Activated T-helper 1 cell treated with anti-CD3 and anti-CD28 coated beads, Interleukin-12 subunit alpha, Interleukin-12 subunit beta, Interleukin-2, Interleukin-4 antibody, amounts not matched to agents 30 ng/mL and 10 ng/mL and 1 ng/mL, durations not matched to agents 14 hours and 24 hours and 36 hours (primary cell): ENCODE measurements around the gene SMCO1. TPM values are rescaled to one million over a fixed set of nuclear protein-coding genes. Genes with fewer than 3 reads are reported as not detected.
"Not testable (repeated sequence)": the region's sequence is repeated elsewhere in the genome, so short reads cannot be mapped to it uniquely, and the experiment has no call there.

ENCODE experiments used
- DNase-seq: peaks from one replicate; pipeline ENCODE4 v3.0.0; 2021; ENCODE audit warnings: low spot score
- H3K27ac Mint-ChIP-seq: one replicate; pipeline ENCODE4 v1.8.0; 2021; ENCODE audit warnings: mild to moderate bottlenecking, mixed read lengths
- H3K27me3 Mint-ChIP-seq: one replicate; pipeline ENCODE4 v1.8.0; 2022; ENCODE audit warnings: mild to moderate bottlenecking, moderate library complexity, mixed read lengths; ENCODE audit not compliant: insufficient read depth
- H3K36me3 Mint-ChIP-seq: one replicate; pipeline ENCODE4 v1.8.0; 2021; ENCODE audit warnings: low read depth, mixed read lengths
- H3K4me1 Mint-ChIP-seq: one replicate; pipeline ENCODE4 v1.8.0; 2021; ENCODE audit warnings: low read depth, mixed read lengths
- H3K4me3 Mint-ChIP-seq: one replicate; pipeline ENCODE4 v1.8.0; 2021; ENCODE audit warnings: mild to moderate bottlenecking, moderate library complexity, mixed read lengths
- H3K9me3 Mint-ChIP-seq: one replicate; pipeline ENCODE4 v1.8.0; 2021; ENCODE audit warnings: mixed read lengths
- intact Hi-C: fragments of 100-400 bp; cut with micrococcal nuclease; formaldehyde crosslinking; loops from one replicate; pipeline ENCODE4 v1.15.1; 2024
- total RNA-seq: library from RNA; stranded (reverse); gene quantifications from 2 replicates; pipeline ENCODE4 v1.2.3, GENCODE V29; 2022

The SMCO1 gene
- total RNA-seq, 1 donor from 2014 or later: not detected

DNA sequence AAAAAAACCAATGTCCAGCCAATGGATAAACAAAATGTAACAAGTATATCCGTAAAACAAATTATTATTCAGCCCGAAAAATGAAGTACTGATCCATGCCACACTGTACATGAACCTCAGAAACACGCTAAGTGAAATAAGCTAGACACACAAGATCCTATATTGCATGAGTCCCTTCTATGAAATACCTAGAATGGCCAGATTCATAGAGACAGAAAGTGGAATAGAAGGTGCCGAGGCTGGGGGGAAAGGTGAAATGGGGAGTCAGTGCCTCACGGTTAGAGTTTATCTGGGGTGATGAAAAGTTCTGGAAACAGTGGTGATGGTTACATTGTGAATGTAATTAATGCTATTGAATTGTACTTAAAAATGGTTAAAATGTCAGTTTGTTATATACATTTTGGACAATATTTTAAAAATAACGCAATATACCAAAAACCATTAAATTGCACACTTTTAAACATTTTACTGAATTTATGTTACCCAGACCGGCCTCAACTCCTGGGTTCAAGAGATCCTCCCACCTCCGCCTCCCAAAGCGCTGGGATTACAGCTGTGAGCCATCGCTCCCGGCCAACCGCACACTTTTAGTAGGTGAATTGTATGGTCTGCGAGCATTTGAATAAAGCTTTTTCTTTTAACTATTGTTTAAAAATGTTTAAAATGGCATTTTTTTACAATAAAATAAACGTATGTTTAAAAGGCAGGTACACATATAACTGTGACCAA is 13.7 kb downstream of the SMCO1 start:
- peaks cover 28% of the 10 kb centered on the region for H3K36me3 Mint-ChIP-seq
- H3K27me3 Mint-ChIP-seq: peaks cover 8% of the 10 kb centered on the region
- DNase-seq: no peak
- intact Hi-C loops: loop anchor here (1.0 to 5.0 kb wide), 9 partner anchors 27 to 594 kb away; partner anchors contain the start of genes DYNLT2B, NCBP2, TFRC and TNK2
- peak overlapping the region; percentile 100 for H3K4me3 Mint-ChIP-seq
- H3K9me3 Mint-ChIP-seq: peaks cover 7% of the 10 kb centered on the region
- peak overlapping the region; percentile 100 for H3K27ac Mint-ChIP-seq
- H3K4me1 Mint-ChIP-seq: peaks cover 38% of the 10 kb centered on the region

DNA sequence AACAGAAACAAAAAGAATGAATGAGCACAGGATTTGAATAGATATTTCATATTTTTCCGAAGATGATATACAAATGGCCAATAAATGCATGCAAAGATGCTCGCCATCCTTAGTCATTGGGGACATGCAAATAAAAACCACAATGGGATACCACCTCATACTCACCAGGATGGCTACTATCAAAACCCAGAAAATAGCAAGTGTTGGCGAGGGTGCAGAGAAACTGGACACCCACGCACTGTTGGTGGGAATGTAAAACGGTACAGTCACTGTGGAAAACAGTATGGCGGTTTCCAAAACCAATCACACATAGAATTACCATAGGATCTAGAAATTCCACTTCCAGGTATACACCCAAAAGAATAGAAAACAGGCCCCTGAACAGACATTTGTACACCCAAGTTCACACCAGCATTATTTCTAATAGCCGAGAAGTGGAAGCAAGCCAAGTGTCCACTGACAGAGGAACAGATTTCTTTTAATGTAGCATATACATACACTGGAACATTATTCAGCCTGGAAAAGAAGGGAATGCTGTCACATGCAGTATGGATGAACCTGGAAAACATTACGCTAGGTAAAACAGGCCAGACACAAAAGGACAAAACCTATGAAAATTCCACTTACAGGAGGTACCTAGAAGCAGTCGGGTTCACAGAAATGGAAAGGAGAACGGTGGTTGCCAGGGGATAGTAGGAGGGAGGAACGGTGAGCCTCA is 15.2 kb downstream of the SMCO1 start:
- H3K27ac Mint-ChIP-seq: peak overlapping the region; percentile 75
- H3K4me1 Mint-ChIP-seq: peaks cover 43% of the 10 kb centered on the region
- H3K27me3 Mint-ChIP-seq: peaks cover 6% of the 10 kb centered on the region
- no peak for DNase-seq
- peak overlapping the region; percentile 100 for H3K4me3 Mint-ChIP-seq
- H3K36me3 Mint-ChIP-seq: peaks cover 38% of the 10 kb centered on the region
- intact Hi-C loops: loop anchor here (5.0 kb wide), 3 partner anchors 132 to 593 kb away; partner anchors contain the start of genes NCBP2 and TNK2
- H3K9me3 Mint-ChIP-seq: no peaks in the 10 kb centered on the region

DNA sequence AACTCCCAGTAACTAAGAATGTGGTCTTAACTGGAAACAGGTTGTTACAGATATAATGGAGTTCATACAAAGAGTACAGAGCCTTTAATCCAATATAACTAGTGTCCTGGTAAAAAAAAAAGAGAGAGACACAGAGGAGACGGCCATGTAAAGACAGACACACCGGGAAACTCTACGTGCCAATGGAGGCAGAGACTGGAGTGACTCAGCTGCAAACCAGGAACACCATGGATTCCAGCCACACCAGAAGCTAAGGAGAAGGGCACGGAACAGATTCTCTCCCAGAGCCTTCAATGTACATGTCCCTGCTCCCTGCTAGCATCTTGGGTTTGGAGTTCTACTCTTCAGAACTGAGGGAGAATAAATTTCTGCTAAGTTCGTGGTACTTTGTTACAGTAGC is 16.1 kb downstream of the SMCO1 start:
- Mint-ChIP-seq H3K4me1 (peaks cover 38% of the 10 kb centered on the region), H3K27ac (peak overlapping the region; percentile 75), H3K36me3 (peaks cover 40% of the 10 kb centered on the region), H3K27me3 (peaks cover 6% of the 10 kb centered on the region), H3K9me3 (no peaks in the 10 kb centered on the region), H3K4me3 (peak overlapping the region; percentile 100)
- intact Hi-C loops: no loop called here
- DNase-seq: no peak

DNA sequence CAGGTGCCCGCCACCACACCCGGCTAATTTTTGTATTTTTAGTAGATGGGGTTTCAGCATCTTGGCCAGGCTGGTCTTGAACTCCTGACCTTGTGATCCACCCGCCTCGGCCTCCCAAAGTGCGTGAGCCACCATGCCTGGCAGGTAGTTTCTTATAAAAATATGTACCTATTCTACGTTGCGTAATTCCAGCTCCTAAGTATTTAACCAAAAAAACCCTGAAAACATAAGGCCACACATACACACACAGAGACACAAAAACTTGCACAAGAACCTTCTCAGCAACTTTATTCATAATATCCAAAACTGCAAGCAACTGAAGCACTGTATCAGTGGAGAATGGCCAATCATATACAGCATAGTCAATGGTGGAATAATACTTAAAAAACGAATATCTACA is 16.8 kb downstream of the SMCO1 start:
- Mint-ChIP-seq H3K9me3 (no peaks in the 10 kb centered on the region), H3K27me3 (peaks cover 3% of the 10 kb centered on the region), H3K27ac (no peak overlapping the region), H3K36me3 (peaks cover 40% of the 10 kb centered on the region), H3K4me1 (peaks cover 34% of the 10 kb centered on the region), H3K4me3 (no peak overlapping the region)
- no peak for DNase-seq
- intact Hi-C loops: no loop called here

DNA sequence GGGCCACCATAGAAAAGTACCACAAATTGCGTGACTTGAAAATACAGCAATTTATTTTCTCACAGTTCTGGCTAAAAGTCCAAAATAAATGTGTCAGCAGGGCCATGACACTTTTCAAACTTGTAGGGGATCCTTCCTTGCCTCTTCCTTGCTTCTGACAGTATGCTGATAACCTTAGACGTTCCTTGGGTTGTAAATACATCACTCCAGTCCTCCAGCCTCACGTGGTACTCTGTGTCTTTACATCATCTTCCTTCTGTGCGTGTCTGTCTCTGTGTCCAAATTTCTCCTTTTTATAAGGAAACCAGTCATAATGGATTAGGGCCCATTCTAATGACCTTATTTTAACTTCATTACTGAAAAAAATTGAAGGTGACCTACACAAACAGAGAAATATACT is 19.0 kb downstream of the SMCO1 start:
- intact Hi-C loops: no loop called here
- H3K27me3 Mint-ChIP-seq: no peaks in the 10 kb centered on the region
- H3K4me3 Mint-ChIP-seq: no peak overlapping the region
- DNase-seq: no peak
- H3K27ac Mint-ChIP-seq: no peak overlapping the region
- H3K4me1 Mint-ChIP-seq: peaks cover 34% of the 10 kb centered on the region
- peaks cover 38% of the 10 kb centered on the region for H3K36me3 Mint-ChIP-seq
- no peaks in the 10 kb centered on the region for H3K9me3 Mint-ChIP-seq

DNA sequence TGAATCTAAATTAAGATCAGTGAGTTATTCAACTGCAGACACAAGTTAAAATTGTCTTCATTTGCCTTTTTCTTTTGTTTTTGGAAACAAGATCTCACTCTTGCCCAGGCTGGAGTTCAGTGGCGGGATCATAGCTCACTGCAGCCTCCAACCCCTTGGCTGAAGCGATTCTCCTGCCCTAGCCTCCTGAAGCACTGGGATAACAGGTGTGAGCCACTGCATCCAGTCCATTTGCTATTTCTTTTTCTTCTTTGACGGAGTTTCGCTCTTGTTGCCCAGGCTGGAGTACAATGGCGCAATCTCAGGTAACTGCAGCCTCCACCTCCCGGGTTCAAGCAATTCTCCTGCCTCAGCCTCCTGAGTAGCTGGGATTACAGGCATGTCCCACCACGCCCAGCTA is 21.9 kb downstream of the SMCO1 start:
- Mint-ChIP-seq H3K9me3 (no peaks in the 10 kb centered on the region), H3K36me3 (peaks cover 22% of the 10 kb centered on the region), H3K4me3 (no peak overlapping the region), H3K4me1 (peaks cover 12% of the 10 kb centered on the region), H3K27me3 (no peaks in the 10 kb centered on the region), H3K27ac (no peak overlapping the region)
- DNase-seq: no peak
- intact Hi-C loops: no loop called here

DNA sequence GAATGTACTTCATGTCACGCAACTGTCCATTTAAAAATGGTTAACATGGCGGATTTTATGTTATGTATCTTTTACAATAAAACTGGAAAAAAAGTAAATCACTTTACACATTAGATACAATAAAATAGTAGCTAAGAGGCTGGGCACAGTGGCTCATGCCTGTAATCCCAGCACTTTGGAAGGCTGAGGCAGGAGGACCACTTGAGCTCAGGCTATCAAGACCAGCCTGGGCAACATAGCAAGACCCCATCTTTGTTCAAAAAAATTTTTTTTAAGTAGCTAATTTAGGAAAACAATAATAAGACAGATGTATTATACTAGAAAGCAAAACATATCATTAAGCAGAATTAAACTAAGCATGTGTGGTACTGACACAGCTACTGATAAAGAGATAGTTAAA is 23.1 kb downstream of the SMCO1 start:
- H3K4me3 Mint-ChIP-seq: no peak overlapping the region
- H3K27ac Mint-ChIP-seq: no peak overlapping the region
- no peaks in the 10 kb centered on the region for H3K27me3 Mint-ChIP-seq
- H3K9me3 Mint-ChIP-seq: no peaks in the 10 kb centered on the region
- H3K4me1 Mint-ChIP-seq: peaks cover 10% of the 10 kb centered on the region
- intact Hi-C loops: no loop called here
- H3K36me3 Mint-ChIP-seq: peaks cover 25% of the 10 kb centered on the region
- DNase-seq: no peak

DNA sequence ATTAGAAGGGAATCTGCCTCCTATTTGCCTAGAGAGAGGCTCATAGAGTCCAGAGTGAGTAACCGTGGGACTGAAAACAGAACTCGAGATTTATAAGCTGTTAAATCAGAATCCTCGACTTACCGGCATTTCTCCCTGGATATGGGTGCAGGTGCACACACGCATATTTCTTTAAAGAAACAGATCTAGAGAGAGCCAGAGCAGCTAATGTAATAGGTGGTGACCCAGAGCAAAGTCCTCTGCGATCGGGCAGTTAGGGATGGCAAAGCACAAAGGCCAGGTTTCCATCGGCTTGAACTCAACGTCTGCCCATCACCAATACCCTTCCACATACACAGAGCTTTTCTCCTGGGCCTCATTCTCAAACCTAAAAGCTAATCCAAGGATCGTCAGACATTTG is 25.4 kb downstream of the SMCO1 start:
- peaks cover 24% of the 10 kb centered on the region for H3K36me3 Mint-ChIP-seq
- H3K27me3 Mint-ChIP-seq: no peaks in the 10 kb centered on the region
- H3K4me1 Mint-ChIP-seq: peaks cover 5% of the 10 kb centered on the region
- no peak for DNase-seq
- no peaks in the 10 kb centered on the region for H3K9me3 Mint-ChIP-seq
- H3K4me3 Mint-ChIP-seq: no peak overlapping the region
- intact Hi-C loops: no loop called here
- H3K27ac Mint-ChIP-seq: no peak overlapping the region

DNA sequence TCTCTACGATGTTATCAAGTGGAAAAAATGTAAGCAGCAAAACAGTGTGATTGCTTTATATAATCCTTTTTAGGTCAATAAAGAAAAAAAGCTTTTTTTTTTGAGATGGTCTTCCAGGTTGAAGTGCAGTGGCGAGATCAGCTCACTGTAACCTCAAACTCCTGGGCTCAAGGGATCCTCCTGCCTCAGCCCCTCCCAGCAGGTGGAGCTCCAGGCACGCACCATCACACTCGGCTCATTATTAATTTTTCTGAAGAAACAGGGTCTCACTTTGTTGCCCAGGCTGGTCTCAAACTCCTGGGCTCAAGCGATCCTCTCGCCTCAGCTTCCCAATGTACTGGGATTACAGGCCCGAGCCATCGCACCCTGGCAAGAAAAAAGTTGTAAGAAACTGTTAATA is 28.9 kb downstream of the SMCO1 start:
- peaks cover 29% of the 10 kb centered on the region for H3K36me3 Mint-ChIP-seq
- DNase-seq: no peak

DNA sequence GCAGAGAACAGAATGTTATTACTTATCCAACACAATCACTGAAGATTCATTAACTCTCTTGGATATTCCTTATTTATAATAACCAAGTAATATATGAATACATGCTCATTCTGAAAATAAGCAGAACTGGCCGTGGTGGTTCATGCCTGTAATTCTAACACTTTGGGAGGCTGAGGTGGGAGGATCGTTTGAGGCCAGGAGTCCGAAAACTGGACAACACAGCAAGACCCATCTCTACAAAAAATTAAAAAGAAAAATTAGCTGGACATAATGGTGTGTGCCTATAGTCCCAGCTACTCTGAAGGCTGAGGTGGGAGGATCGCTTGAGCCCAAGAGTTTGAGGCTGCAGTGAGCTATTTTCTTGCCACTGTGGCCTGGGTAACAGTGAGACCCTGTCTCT is 37.5 kb downstream of the SMCO1 start:
- no peaks in the 10 kb centered on the region for H3K27me3 Mint-ChIP-seq
- H3K36me3 Mint-ChIP-seq: peaks cover 28% of the 10 kb centered on the region
- no peak overlapping the region for H3K27ac Mint-ChIP-seq
- H3K9me3 Mint-ChIP-seq: no peaks in the 10 kb centered on the region
- intact Hi-C loops: no loop called here
- H3K4me1 Mint-ChIP-seq: no peaks in the 10 kb centered on the region
- no peak overlapping the region for H3K4me3 Mint-ChIP-seq
- no peak for DNase-seq

More for the DNA sequence above, 28.9 kb downstream of the SMCO1 start:
- no peaks in the 10 kb centered on the region for H3K4me1 Mint-ChIP-seq
- no peak overlapping the region for H3K4me3 Mint-ChIP-seq
- H3K27me3 Mint-ChIP-seq: no peaks in the 10 kb centered on the region
- no peaks in the 10 kb centered on the region for H3K9me3 Mint-ChIP-seq
- intact Hi-C loops: loop anchor here (1.0 kb wide), 1 partner anchor 33 kb away; no protein-coding TSS in a partner anchor
- H3K27ac Mint-ChIP-seq: no peak overlapping the region

DNA sequence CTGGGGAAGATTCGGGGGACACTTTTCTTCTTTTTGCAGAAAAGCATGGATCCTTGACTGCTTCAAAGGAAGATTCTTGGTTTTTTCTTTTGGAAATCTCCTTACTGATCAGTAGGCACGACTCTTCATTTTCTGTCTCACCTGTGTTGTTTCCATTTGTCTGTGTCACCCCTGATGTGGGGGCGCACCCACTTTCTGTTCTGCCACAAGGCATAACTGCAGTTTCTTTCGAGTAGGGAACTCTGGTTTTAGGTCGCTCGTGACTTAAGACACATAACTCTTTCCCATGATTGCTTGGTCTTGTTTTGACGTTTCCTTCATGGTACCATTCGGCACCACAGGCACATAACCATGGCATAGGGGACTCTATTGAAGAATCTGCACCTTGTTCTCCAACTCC is 42.9 kb downstream of the SMCO1 start:
- peaks cover 25% of the 10 kb centered on the region for H3K36me3 Mint-ChIP-seq
- no peak for DNase-seq
- no peak overlapping the region for H3K4me3 Mint-ChIP-seq
- no peaks in the 10 kb centered on the region for H3K9me3 Mint-ChIP-seq
- peak overlapping the region; percentile 1 for H3K27ac Mint-ChIP-seq
- H3K4me1 Mint-ChIP-seq: peaks cover 17% of the 10 kb centered on the region
- H3K27me3 Mint-ChIP-seq: no peaks in the 10 kb centered on the region
- intact Hi-C loops: no loop called here

DNA sequence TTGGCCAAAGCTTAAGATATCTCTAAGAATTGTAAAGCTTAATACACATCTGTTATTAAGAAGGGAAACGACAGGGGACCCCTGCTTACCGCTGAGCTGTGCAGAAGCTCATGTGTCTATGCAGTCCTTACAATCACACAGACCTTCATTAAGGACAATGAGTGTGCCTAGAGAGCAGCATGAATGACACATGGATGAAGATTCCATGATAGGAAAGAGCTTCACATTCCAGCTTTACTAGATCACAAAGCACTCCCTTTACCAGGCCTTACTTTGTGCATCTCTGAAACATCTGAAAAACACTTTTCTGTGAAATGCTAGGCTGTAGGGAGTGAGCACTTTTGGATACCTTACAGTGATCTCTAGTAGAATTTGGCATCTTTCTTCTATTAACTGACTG is 43.6 kb downstream of the SMCO1 start:
- H3K4me3 Mint-ChIP-seq: no peak overlapping the region
- intact Hi-C loops: no loop called here
- no peak overlapping the region for H3K27ac Mint-ChIP-seq
- no peak for DNase-seq
- H3K36me3 Mint-ChIP-seq: peaks cover 26% of the 10 kb centered on the region
- peaks cover 17% of the 10 kb centered on the region for H3K4me1 Mint-ChIP-seq
- no peaks in the 10 kb centered on the region for H3K27me3 Mint-ChIP-seq
- H3K9me3 Mint-ChIP-seq: no peaks in the 10 kb centered on the region

DNA sequence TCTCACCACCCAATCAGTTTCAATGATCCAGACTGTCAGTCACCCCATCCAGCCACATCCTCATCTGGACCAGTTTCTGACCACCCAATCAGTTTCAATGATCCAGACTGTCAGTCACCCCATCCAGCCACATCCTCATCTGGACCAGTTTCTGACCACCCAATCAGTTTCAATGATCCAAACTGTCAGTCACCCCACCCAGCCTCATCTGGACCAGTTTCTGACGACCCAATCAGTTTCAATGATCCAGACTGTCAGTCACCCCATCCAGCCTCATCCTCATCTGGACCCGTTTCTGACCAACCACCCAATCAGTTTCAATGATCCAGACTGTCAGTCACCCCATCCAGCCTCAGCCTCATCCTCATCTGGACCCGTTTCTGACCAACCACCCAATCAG is 45.0 kb downstream of the SMCO1 start:
- H3K36me3 Mint-ChIP-seq: peaks cover 25% of the 10 kb centered on the region
- intact Hi-C loops, H3K27me3 Mint-ChIP-seq, H3K4me3 Mint-ChIP-seq, H3K27ac Mint-ChIP-seq, DNase-seq, H3K9me3 Mint-ChIP-seq: not testable (repeated sequence)
- peaks cover 17% of the 10 kb centered on the region for H3K4me1 Mint-ChIP-seq
